ENCODE results near the gene TRPC3. TPM values are rescaled to one million over a fixed set of nuclear protein-coding genes. Genes with fewer than 3 reads are reported as not detected.

Gene TRPC3
- total and polyA plus RNA-seq, 8 donors = 0.02 to 0.06 (median 0.04) TPM; not detected in 3

DNA sequence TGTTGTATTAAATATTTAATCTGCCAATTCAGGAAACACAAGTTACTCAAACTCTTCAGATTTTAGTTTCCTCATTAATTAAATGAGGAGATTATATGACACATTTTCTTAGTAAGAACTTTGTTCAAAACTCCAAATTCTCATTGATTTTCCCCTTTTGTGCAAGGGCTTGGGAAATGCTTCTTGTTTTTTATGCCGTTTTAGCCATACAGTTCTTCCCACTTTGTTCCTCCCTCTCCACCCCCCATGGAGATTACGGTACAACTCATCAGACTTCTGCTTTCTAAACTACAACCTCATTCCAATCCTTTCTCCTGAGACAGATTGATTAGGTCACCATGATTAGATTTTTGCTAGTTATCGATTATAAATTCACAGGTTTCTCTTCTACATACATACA, 70.7 kb downstream of the TRPC3 start:
- DNase-seq (no peak), ATAC-seq (no peak), FAIRE-seq (no peak)
- no peak overlapping the region for H3K4me3 ChIP-seq
- WGBS, 2 donors = 56 to 66% methylated on average over 3 of the region's 3 CpGs
- peaks cover 0 to 3% (median 0%) of the 10 kb centered on the region in 4 donors for H3K27me3 ChIP-seq
- no peaks in the 10 kb centered on the region for H3K4me1 ChIP-seq
- H3K27ac ChIP-seq = no peak overlapping the region
- H3K9me3 ChIP-seq = no peaks in the 10 kb centered on the region
- intact Hi-C loops (cut with DNase I) = no loop called here
- TF ChIP-seq CTCF (IDR thresholded peaks at IDR 0.05) = no peak
- H3K36me3 ChIP-seq = no peaks in the 10 kb centered on the region

DNA sequence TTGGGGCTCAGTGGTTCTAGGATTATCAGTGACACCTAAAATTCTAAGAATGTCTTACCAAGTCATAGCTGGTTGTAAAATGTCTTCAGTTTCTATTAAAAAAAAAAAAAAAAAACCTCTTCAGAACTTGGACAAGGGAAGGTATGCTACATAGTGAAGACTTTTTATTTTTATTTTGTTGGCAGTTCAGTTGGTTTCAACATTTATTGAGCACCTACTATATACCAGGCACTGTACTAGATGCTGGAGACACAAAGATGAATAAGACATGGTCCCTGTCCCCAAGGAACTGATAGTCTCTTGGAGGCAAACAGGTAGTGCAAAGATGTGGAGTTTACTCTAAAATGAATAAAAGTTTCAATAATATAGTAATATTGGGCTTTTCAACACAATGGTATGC, 72.7 kb downstream of the TRPC3 start:
- ATAC-seq (no peak), DNase-seq (no peak), FAIRE-seq (no peak)
- no peak for TF ChIP-seq CTCF (IDR thresholded peaks at IDR 0.05)
- Histone ChIP-seq H3K4me1 (no peaks in the 10 kb centered on the region), H3K4me3 (no peak overlapping the region), H3K36me3 (no peaks in the 10 kb centered on the region), H3K9me3 (no peaks in the 10 kb centered on the region), H3K27me3 (peaks cover 0 to 3% (median 0%) of the 10 kb centered on the region in 4 donors), H3K27ac (no peak overlapping the region)
- intact Hi-C loops (cut with DNase I) = no loop called here

DNA sequence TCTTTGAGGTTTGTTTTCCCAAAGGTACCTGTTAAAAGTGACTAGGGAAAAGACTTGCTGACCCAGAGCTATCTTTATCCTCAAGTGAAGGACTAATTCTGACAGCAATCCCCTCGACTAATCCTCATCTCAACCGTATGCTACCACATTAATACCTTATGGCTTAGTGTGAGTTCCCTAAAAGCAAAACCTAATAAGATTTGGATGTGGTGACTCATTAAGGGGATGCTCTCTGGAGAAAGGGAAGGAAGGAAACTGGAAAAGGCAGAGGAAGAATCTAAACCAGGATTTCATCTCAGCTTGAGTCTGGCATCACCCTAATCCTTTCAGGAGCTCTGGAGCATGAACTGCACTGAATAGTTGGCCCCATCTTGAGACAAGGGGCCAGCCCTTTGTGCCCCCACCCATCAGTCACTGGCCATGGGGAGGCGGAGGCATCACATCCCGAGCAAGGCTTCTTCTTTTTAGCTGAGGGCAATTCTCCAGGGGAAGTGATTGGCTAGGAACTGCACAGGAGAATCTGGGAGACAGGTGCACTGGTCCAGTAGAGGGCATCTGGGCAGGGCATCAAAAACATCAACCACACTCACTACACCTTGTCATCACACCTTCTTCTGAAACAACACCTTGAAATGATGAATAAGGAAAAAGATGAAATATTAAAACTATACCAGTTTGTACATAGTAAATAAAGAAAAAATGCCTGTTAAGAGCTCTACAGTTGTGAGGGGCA, 74.7 kb downstream of the TRPC3 start:
- ATAC-seq (no peak), FAIRE-seq (no peak)

GRCh38 chr4:121876070-121876469, 75.8 kb downstream of the TRPC3 start:
- ATAC-seq = no peak
- H3K36me3 ChIP-seq = no peaks in the 10 kb centered on the region
- H3K4me1 ChIP-seq = no peaks in the 10 kb centered on the region
- DNase-seq = no peak
- H3K27me3 ChIP-seq = peaks cover 0 to 3% (median 0%) of the 10 kb centered on the region in 4 donors
- WGBS, 2 donors = 75 to 83% methylated on average over 6 of the region's 6 CpGs
- no peak for TF ChIP-seq CTCF (IDR thresholded peaks at IDR 0.05)
- no peak overlapping the region for H3K4me3 ChIP-seq
- no peaks in the 10 kb centered on the region for H3K9me3 ChIP-seq
- H3K27ac ChIP-seq = no peak overlapping the region
- no peak for FAIRE-seq
- intact Hi-C loops (cut with DNase I) = no loop called here

More for the DNA sequence above, 74.7 kb downstream of the TRPC3 start:
- WGBS, 2 donors = 37 to 50% methylated on average over 4 of the region's 4 CpGs
- Histone ChIP-seq H3K9me3 (no peaks in the 10 kb centered on the region), H3K27ac (no peak overlapping the region), H3K4me1 (no peaks in the 10 kb centered on the region), H3K36me3 (no peaks in the 10 kb centered on the region), H3K4me3 (no peak overlapping the region), H3K27me3 (peaks cover 0 to 3% (median 0%) of the 10 kb centered on the region in 4 donors)
- intact Hi-C loops (cut with DNase I) = no loop called here
- no peak for DNase-seq
- no peak for TF ChIP-seq CTCF (IDR thresholded peaks at IDR 0.05)

- no peak overlapping the region for H3K4me3 ChIP-seq
- FAIRE-seq = no peak
- intact Hi-C loops (cut with DNase I) = no loop called here
- DNase-seq = no peak
- H3K36me3 ChIP-seq = no peaks in the 10 kb centered on the region
- 57 to 88% methylated on average over 2 of the region's 2 CpGs for WGBS, 2 donors
- no peaks in the 10 kb centered on the region for H3K9me3 ChIP-seq
- no peak for TF ChIP-seq CTCF (IDR thresholded peaks at IDR 0.05)
- no peak overlapping the region for H3K27ac ChIP-seq
- H3K4me1 ChIP-seq = no peaks in the 10 kb centered on the region
- peaks cover 0 to 3% (median 0%) of the 10 kb centered on the region in 4 donors for H3K27me3 ChIP-seq
- ATAC-seq = no peak
Measured at GRCh38 chr4:121875652-121876051, 76.2 kb downstream of the TRPC3 start.
